Hepatic stellate cell (primary cell): Measurements from ENCODE around the gene PSTK.

Experiments
- DNase-seq: peaks from one replicate; pipeline ENCODE4 v3.0.0; 2011; ENCODE audit warnings: low spot score

PSTK gene

GRCh38 chr10:123019941-123020703 lies 39.9 kb downstream of the PSTK start:
- DNase-seq = no peak

- no peak for DNase-seq
These were observed 41.3 kb downstream of the PSTK start for GRCh38 chr10:123021517-123021916.

GRCh38 chr10:123024540-123024939 lies 44.3 kb downstream of the PSTK start:
- DNase-seq = no peak

GRCh38 chr10:123026302-123026701 lies 46.1 kb downstream of the PSTK start:
- no peak for DNase-seq

GRCh38 chr10:123027861-123028260 lies 47.7 kb downstream of the PSTK start:
- no peak for DNase-seq

GRCh38 chr10:123031124-123031523 lies 50.9 kb downstream of the PSTK start:
- DNase-seq = no peak

GRCh38 chr10:123034332-123034731 lies 54.1 kb downstream of the PSTK start:
- DNase-seq = no peak

GRCh38 chr10:123035467-123036086 lies 55.4 kb downstream of the PSTK start:
- DNase-seq = no peak

GRCh38 chr10:123038782-123039631 lies 58.8 kb downstream of the PSTK start:
- no peak for DNase-seq

GRCh38 chr10:123039632-123039930 lies 59.4 kb downstream of the PSTK start:
- no peak for DNase-seq
